Transverse colon (tissue), 4 donors: ENCODE measurements around the gene ZNF853. TPM values are rescaled to one million over a fixed set of nuclear protein-coding genes. Genes with fewer than 3 reads are reported as not detected.
A peak's percentile ranks its signal among the peaks of the same experiment; 100 is the strongest.
"Not testable (repeated sequence)": the region's sequence is repeated elsewhere in the genome, so short reads cannot be mapped to it uniquely, and the experiment has no call there.

ENCODE experiments used
- DNase-seq: peaks from one replicate; pipeline ENCODE4 v3.0.0-alpha.2; 2019
- H3K27ac ChIP-seq, 4 donors: fragments of 200-600 bp; sonication (generic); 2 replicates each; pipeline ENCODE4 v1.5.1; 2016 to 2018; ENCODE audit warnings: inconsistent platforms in 4 of 4
- H3K27me3 ChIP-seq: fragments of 200-600 bp; sonication (generic); 2 replicates; pipeline ENCODE4 v1.5.1; 2017; ENCODE audit warnings: inconsistent platforms
- H3K36me3 ChIP-seq, 4 donors: fragments of 200-600 bp; sonication (generic); 2 replicates each; pipeline ENCODE4 v1.5.1; 2017 to 2019; ENCODE audit warnings: inconsistent platforms in 4 of 4
- H3K4me1 ChIP-seq, 4 donors: fragments of 200-600 bp; sonication (generic); 2 replicates each; pipeline ENCODE4 v1.5.1; 2017 to 2020; ENCODE audit warnings: inconsistent platforms in 4 of 4
- H3K4me3 ChIP-seq, 4 donors: fragments of 200-600 bp; sonication (generic); 1 replicate in 1 of 4; 2 replicates in 3 of 4; pipeline versions ENCODE4 v1.5.1 to v1.6.1; 2017 to 2019; ENCODE audit warnings: inconsistent platforms in 4 of 4
- H3K9me3 ChIP-seq, 2 donors: fragments of 200-600 bp; sonication (generic); 2 replicates each; pipeline ENCODE4 v1.5.1; 2017 to 2019; ENCODE audit warnings: inconsistent platforms in 2 of 2
- EP300 ChIP-seq: sonication (generic); formaldehyde crosslinking; IDR thresholded peaks from one replicate; pipeline ENCODE4 v1.6.1; 2017; ENCODE audit warnings: antibody characterized with exemption, low read depth
- POLR2A ChIP-seq: fragments of 450-650 bp; IDR thresholded peaks from one replicate; pipeline ENCODE4 v1.6.1; 2016; ENCODE audit warnings: antibody characterized with exemption, mild to moderate bottlenecking, moderate library complexity
- POLR2AphosphoS5 ChIP-seq, 3 donors: sonication (generic); formaldehyde crosslinking; IDR thresholded peaks; one replicate each; pipeline ENCODE4 v1.6.1; 2016; ENCODE audit warnings: antibody characterized with exemption in 3 of 3
- WGBS, 2 donors: methylation state at CpG; one replicate each; pipeline ENCODE4 v1.1.5; 2018; ENCODE audit warnings: low coverage in 1 of 2; 5-methylcytosine and 5-hydroxymethylcytosine counted together
- in situ Hi-C, 4 donors: fragments of 200-750 bp; cut with MboI; loops; one replicate each; pipeline versions ENCODE4 v1.15.0 to v1.15.1; 2017; ENCODE audit warnings: low sequenced_read_pairs in 3 of 4, low pct_ligation_motif_present in 1 of 4, low pct_unique_long_range_greater_than_20kb in 1 of 4
- intact Hi-C: fragments of 100-400 bp; cut with DNase I; formaldehyde crosslinking; loops from one replicate; pipeline ENCODE4 v1.15.1; 2023; ENCODE audit warnings: low total_unique reads
- total RNA-seq, 4 donors: library from RNA; depleted of rRNA; stranded (reverse); fragments of >200 nt; gene quantifications; one replicate each; pipeline ENCODE4 v1.1.0, GENCODE V29; 2016
- TF ChIP-seq, protein P1 (sequence below), 5 experiments: fragments of 200-600 bp in 3 of 5; fragments of 450-650 bp in 2 of 5; sonication (generic) in 3 of 5; IDR thresholded peaks; 1 replicate in 2 of 5; 2 replicates in 3 of 5; pipeline ENCODE4 v1.5.1; 2016 to 2017; ENCODE audit warnings: antibody characterized with exemption in 5 of 5, inconsistent platforms in 3 of 5, mild to moderate bottlenecking in 2 of 5, moderate library complexity in 1 of 5

The ZNF853 gene
- total RNA-seq, 4 donors from 2014 or later, result 2.9 to 18.7 (median 7.3) TPM

DNA sequence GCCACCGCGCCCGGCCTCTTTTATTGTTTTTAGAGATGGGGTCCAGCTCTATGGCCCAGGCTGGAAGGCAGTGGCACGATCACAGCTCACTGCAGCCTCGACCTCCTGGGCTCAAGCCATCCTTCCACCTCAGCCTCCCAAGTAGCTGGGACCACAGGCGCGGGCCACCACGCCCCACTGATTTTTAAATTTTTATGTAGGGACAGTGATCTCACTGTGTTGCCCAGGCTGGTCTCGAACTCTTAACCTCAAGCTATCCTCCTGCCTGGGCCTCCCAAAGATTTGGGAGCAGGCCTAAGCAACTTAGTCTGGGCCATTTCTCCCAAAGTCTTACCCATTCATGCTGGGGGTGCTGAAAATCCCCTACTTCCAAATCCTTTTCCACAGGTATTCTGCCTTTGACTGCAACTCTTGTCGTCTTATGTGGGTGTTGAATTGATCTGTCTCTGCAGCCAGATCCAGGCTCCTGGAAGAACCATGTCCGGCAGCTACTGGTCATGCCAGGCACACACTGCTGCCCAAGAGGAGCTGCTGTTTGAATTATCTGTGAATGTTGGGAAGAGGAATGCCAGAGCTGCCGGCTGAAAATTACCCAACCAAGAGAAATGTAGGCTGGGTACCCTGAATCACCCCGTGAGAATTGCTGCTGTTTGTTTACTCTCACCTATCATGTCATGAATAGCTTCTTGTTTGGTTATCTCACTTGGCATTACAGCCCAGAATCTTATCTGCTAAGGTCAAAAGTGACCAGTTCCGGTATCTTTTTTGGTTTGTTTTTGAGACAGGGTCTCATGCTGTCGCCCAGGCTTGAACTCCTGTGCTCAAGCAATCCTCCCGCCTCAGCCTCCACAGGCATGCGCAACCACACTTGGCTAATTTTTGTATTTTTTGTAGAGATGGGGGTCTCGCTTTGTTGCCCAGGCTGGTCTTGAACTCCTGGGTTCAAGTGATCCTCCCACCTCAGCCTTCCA is 37.0 kb upstream of the ZNF853 start:
- peaks cover 0 to 15% (median 5%) of the 10 kb centered on the region in 4 donors for H3K36me3 ChIP-seq
- WGBS, 2 donors, result 70 to 88% methylated on average over 5 to 18 of the region's 18 CpGs
- DNase-seq, result no peak
- TF ChIP-seq EP300 (no peak), POLR2A (no peak), POLR2AphosphoS5 (IDR thresholded peaks at IDR 0.05) (no peak)
- TF ChIP-seq, protein P1, sequence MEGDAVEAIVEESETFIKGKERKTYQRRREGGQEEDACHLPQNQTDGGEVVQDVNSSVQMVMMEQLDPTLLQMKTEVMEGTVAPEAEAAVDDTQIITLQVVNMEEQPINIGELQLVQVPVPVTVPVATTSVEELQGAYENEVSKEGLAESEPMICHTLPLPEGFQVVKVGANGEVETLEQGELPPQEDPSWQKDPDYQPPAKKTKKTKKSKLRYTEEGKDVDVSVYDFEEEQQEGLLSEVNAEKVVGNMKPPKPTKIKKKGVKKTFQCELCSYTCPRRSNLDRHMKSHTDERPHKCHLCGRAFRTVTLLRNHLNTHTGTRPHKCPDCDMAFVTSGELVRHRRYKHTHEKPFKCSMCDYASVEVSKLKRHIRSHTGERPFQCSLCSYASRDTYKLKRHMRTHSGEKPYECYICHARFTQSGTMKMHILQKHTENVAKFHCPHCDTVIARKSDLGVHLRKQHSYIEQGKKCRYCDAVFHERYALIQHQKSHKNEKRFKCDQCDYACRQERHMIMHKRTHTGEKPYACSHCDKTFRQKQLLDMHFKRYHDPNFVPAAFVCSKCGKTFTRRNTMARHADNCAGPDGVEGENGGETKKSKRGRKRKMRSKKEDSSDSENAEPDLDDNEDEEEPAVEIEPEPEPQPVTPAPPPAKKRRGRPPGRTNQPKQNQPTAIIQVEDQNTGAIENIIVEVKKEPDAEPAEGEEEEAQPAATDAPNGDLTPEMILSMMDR (IDR thresholded peaks at IDR 0.05), result no peak
- in situ Hi-C loops, result no loop called here
- intact Hi-C loops, result no loop called here
- peak overlapping the region; percentile 88 to 98 (median 93) for H3K27ac ChIP-seq
- H3K4me1 ChIP-seq, result peaks cover 0 to 9% (median 4%) of the 10 kb centered on the region in 4 donors
- H3K9me3 ChIP-seq, result no peaks in the 10 kb centered on the region
- H3K27me3 ChIP-seq, result no peaks in the 10 kb centered on the region
- H3K4me3 ChIP-seq, result peak overlapping the region in 3 of 4 donors; percentile 64 to 89 (median 77)

DNA sequence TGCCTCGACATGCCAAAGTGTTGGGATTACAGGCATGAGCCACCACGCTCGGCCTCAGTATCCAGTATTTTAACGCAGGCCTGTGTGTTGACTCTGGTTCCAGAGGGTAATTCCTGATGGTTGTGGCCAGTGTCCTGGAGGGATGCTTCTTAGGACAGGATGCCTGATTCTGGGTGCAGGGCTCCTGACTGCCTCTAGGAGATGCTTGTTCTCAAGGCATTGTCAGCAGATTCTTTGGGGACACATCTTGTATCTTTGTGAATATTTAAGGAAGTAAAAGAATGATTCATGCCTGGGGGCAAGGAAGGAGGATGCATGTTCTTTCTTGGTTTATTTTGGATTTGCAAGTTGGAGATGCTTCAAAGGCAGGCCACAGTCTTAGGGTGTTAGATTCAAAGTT is 36.0 kb upstream of the ZNF853 start:
- peaks cover 0 to 19% (median 7%) of the 10 kb centered on the region in 4 donors for H3K36me3 ChIP-seq
- intact Hi-C loops, result no loop called here
- no peak for DNase-seq

DNA sequence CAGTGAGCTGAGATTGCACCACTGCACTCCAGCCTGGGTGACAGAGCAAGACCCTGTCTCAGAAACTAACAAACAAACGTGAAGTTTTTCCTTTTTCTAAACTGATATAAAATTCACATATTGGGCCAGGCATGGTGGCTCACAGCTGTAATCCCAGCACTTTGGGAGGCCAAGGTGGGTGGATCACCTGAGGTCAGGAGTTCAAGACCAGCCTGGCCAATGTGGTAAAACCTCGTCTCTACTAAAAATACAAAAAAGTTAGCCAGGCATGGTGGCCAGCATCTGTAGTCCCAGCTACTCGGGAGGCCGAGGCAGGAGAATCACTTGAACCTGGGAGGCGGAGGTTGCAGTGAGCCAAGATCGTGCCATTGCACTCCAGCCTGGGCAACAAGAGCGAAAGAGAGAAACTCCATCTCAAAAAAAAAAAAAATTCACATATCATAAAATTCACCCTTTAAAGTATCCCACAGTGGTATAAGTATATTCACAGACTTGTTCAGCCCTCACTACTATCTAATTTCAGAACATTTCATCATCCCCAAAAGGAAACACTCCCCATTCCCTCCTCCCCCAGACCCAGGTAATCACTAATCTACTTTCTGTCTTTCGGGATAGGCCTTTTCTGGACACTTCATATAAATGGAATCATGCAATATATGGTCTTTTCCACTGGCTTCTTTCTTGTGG is 29.5 kb upstream of the ZNF853 start:
- H3K9me3 ChIP-seq, H3K4me1 ChIP-seq, intact Hi-C loops, H3K27ac ChIP-seq, in situ Hi-C loops, DNase-seq, H3K27me3 ChIP-seq, H3K4me3 ChIP-seq: not testable (repeated sequence)
- H3K36me3 ChIP-seq, result peaks cover 0 to 24% (median 7%) of the 10 kb centered on the region in 4 donors
- WGBS, 2 donors, result 87 to 92% methylated on average over 2 to 8 of the region's 8 CpGs

More for the DNA sequence above, 36.0 kb upstream of the ZNF853 start:
- in situ Hi-C loops, result no loop called here
- TF ChIP-seq POLR2AphosphoS5 (IDR thresholded peaks at IDR 0.05), result no peak
- no peak for TF ChIP-seq POLR2A
- no peak for TF ChIP-seq EP300
- TF ChIP-seq, protein P1 (IDR thresholded peaks at IDR 0.05), result no peak
- H3K4me3 ChIP-seq, result no peak overlapping the region
- no peaks in the 10 kb centered on the region for H3K27me3 ChIP-seq
- H3K9me3 ChIP-seq, result no peaks in the 10 kb centered on the region
- H3K27ac ChIP-seq, result no peak overlapping the region
- H3K4me1 ChIP-seq, result peaks cover 0 to 9% (median 4%) of the 10 kb centered on the region in 4 donors
- 98% methylated on average over 4 of the region's 4 CpGs; no CpG with 5 or more reads in 1 of the 2 donors for WGBS, 2 donors

DNA sequence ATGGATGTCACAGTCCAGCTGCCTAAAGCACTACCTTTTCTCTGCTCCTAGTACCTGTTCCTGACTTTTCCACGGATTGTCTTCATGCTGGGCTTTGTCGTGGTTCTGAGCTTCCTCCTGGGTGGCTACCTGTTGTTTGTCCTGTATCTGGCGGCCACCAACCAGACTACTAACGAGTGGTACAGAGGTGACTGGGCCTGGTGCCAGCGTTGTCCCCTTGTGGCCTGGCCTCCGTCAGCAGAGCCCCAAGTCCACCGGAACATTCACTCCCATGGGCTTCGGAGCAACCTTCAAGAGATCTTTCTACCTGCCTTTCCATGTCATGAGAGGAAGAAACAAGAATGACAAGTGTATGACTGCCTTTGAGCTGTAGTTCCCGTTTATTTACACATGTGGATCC is 26.8 kb upstream of the ZNF853 start:
- Histone ChIP-seq H3K27me3 (no peaks in the 10 kb centered on the region), H3K9me3 (no peaks in the 10 kb centered on the region), H3K4me1 (peaks cover 7 to 16% (median 12%) of the 10 kb centered on the region in 4 donors), H3K36me3 (peaks cover 0 to 22% (median 5%) of the 10 kb centered on the region in 4 donors), H3K27ac (no peak overlapping the region), H3K4me3 (no peak overlapping the region)
- TF ChIP-seq EP300, result no peak
- no peak for TF ChIP-seq POLR2AphosphoS5 (IDR thresholded peaks at IDR 0.05)
- no peak for TF ChIP-seq POLR2A
- TF ChIP-seq, protein P1 (IDR thresholded peaks at IDR 0.05), result no peak
- no peak for DNase-seq
- in situ Hi-C loops, result no loop called here
- intact Hi-C loops, result no loop called here
- WGBS, 2 donors, result 71 to 88% methylated on average over 3 to 9 of the region's 9 CpGs
